ENCODE results near the gene PTPRU.

The PTPRU gene

DNA sequence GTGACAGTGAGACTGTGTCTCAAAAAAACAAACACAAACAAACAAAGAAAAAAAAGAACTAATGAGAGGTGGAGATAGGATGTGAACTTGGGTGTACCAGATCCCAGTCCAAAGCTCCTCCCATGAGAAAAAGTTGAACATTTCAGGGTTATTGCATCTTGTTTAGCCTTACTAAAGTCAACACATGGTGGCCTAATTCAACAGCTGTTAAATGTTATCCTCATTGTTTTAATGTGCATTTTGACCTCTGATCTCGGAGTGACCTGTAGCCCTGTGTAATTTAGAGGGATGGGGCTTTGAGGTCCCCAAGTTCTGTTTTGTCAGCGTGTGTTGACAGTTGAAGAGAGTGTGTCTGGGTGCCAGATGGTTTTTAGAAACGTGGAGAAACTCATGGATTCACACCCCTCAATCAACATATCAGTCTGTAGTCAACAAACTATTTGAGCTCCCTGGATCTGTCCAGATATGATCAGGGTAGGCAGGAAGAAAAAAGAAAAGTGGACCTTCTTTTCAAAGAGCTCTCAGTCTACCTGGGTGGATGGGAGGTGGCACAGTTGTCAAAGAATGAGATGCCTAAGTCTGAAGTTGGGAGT is 34.7 kb downstream of the PTPRU start:
- DNase-seq, result no peak

DNA sequence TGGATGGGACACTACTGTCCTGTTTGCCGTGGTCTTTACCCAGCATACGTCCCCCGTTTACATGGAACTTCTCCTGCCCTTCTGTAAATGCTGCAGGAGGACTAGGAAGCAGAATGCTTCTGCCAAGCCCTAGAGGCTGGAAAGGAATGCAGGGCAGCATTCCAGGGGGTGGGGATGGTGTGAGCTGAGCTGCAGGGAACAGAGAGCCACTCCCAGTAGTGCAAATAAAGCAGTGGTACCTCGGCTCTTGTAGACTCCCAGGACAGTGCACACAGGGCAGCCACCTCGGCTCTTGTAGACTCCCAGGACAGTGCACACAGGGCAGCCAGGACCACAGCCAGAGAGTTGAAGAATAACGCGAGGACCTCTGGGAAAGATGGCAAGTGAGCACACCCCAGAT is 35.4 kb downstream of the PTPRU start:
- no peak for DNase-seq

DNA sequence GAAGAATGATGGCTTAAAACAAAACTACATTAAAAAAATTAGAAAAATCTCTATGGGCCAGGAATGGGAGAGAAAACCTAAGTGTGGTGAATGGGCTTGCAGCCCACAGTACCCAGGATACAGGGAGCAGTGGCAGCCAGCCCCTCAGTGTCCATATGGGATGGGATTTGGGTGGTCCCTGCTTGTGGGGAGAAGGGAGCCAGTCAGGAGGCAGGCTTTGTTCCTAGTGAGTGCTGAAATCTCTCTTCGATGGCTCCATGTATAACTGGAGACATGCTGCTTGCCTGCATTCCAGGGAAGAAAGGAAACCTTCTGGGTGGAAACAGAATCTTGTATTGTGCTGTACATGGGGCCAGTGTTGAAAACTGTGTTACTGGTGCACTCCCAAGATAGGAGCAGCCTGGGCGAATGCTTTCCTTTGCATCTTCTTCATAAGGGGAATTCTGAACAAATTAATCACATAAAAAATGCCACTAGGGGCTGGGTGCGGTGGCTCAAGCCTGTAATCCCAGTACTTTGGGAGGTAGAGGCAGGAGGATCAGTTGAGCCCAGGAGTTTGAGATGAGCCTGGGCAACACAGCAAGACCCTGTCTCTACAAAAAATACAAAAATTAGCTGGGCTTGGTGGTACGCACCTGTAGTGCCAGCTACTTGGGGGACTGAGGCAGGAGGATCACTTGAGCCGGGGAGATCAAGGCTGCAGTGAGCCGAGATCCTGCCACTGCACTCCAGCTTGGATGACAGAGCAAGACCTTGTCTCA is 36.0 kb downstream of the PTPRU start:
- DNase-seq, result no peak

DNA sequence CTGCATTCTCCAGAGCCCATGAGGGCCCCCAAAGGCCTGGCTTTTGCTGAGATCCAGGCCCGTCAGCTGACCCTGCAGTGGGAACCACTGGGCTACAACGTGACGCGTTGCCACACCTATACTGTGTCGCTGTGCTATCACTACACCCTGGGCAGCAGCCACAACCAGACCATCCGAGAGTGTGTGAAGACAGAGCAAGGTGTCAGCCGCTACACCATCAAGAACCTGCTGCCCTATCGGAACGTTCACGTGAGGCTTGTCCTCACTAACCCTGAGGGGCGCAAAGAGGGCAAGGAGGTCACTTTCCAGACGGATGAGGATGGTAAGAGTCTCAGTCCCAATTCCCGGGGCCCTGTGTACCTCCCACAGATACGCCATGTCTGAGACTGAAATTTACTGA is 39.1 kb downstream of the PTPRU start:
- no peak for DNase-seq

DNA sequence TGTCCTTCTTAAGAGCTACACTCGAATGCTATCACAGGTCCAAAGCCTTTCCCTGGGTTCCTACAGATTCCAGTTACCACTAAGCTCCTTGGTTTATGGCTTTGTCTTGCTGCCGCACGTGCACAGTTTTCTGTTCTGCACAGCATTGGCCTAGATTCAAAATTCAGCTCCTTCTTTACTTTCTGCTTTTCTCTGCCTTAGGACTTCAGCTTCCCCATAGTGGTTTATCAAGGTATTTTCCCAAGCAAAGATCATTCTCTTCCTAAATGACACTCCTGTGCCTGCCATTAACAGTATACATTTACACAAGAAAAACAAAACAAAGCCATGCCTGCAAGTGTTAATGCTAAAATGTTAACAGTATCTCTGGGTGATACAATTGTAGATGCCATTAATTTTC is 41.8 kb downstream of the PTPRU start:
- DNase-seq, result no peak

DNA sequence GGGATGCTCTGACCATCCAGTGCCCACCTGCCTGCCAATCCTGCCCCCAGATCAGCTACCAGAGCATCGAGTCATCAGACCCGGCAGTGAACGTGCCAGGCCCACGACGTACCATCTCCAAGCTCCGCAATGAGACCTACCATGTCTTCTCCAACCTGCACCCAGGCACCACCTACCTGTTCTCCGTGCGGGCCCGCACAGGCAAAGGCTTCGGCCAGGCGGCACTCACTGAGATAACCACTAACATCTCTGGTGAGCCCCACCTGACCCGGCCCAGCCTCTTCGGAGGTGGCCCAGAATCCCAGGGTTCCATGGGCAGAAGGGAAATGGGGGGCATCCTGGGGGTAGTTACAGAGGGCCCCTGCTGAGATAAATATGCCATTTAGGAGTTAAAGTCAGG is 43.1 kb downstream of the PTPRU start:
- no peak for DNase-seq

DNA sequence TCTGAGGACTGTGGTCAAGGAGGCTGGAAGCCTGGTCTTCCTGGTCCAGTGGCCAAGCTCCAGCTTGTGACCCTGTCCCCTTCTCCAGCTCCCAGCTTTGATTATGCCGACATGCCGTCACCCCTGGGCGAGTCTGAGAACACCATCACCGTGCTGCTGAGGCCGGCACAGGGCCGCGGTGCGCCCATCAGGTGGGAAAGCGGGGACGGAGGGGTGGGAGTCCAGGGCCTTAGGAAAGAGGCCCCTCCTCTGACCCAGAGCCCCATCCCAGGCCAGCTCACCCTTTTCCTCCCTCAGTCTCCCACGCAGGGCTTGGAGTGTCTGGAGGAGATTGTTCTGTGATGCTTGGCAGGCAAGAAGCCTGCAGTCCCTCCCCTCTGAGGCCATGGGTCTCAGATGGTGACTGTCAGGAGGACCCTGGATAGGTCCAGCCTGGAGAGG is 43.6 kb downstream of the PTPRU start:
- DNase-seq, result no peak

DNA sequence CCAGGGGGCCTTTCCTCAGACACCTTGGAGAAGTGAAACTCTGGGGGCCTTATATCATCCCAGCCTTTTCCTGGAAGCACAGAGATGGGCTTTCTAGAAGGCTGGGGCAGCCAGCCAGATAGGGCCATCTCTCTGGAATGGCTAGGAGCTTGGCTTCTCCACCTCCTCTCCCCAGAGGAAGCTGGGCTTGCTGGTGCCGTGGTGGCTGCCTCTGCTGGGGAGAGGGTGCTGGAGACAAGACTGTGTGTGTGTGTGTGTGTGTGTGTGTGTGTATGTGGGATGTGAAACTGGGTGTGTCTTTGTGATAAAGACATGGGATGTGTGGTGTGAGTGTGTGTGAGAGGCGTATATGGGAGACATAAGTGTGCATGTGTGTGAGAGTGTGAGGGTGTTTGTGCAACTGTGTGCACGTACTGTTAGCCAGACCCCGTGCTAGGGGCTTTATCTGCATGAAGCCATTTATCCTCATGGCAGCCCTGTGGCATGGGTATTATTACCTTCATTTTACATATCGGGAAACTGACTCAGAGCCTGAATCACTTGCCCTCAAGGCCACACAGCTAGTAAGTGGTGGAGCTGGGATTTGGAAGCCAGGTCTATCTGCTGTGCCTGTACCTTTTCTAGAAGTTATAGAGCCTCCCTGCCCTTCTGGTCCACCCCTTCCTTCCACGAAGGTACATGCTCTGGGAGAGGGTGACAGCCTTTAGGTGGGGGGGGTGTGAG is 44.2 kb downstream of the PTPRU start:
- DNase-seq, result no peak

DNA sequence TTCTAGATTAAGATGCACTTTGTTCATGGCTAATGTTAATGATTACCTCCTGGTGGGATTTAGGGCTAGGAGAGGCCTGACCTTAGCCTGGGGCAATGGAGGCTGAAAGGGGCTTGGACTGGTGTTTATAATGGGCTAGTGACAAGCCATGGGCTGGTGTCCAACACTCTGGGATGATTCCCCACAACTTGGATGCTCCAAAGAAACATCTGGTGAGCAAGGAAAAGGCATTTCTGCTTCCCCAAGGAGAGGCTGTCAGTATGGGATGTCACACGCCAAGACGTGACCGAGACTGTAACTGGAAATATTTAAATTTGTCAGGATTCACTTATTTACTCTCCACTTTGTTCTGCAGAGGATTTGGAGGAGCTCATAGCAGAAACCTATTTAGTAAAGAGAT is 45.2 kb downstream of the PTPRU start:
- no peak for DNase-seq

DNA sequence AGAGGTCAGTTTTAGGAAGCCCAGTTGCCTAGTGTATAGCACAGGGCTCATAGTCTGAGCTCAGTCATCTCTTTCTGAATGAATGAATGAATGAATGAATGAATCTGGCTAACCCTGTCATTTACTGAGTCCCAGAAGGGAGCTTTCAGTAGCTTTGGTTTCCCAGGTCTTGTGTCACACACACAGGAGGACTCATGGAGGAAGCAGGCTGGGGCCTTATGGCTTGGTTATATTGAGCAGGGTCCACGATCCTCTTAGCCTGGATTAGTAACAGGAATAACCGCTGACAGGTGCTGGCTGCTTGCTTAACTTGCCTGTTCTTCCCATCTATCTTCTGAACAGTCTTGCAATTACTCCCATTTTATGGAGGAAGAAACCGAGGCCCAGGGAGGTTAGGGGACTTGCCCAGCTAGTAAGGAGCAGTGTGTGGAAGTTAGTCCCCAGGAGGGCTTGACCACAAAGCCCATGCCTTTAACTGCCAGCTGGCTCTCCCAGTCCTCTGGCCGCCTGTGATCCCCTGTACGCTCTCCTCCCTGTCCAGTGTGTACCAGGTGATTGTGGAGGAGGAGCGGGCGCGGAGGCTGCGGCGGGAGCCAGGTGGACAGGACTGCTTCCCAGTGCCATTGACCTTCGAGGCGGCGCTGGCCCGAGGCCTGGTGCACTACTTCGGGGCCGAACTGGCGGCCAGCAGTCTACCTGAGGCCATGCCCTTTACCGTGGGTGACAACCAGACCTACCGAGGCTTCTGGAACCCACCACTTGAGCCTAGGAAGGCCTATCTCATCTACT is 46.0 kb downstream of the PTPRU start:
- no peak for DNase-seq

DNA sequence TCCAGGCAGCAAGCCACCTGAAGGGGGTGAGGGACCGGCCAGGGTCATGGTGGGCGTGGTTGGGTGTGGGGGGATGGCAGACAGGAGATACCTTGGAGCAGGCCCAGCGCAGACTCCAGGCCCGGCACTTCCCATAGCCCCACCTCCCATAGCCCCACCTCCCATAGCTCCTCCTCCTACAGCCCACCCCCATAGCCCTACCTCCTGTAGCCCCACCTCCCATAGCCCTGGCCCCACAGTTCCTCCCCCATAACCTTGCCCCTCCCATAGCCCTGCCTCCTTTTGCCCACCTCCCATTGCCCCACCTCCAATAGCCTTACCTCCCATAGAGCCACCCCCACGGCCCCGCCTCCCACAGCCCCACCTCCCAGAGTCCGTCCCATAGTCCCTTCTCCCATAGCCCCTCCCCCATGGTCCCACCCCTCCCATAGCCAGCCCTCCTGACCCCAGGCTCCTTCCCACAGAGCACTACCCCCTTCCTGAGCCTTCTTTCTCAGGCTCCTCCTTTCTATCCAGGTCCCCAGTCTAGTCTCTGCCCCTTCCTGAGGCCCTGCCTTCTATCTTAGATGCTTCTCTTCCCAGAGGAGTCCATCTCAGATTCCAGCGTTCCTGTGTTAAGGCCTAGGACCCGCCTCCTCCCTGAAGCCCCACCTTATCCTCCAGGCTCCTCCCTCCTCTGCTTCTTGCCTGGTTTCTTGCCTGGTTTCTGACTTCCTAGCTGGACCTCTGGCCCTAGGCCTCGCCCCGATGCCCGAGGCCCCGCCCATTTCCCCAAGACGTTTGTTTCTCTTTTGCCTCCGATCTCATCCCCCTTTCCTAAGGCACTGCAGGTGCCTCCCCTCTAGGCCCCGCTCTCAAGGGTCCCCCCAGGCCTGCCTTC is 46.8 kb downstream of the PTPRU start:
- no peak for DNase-seq

DNA sequence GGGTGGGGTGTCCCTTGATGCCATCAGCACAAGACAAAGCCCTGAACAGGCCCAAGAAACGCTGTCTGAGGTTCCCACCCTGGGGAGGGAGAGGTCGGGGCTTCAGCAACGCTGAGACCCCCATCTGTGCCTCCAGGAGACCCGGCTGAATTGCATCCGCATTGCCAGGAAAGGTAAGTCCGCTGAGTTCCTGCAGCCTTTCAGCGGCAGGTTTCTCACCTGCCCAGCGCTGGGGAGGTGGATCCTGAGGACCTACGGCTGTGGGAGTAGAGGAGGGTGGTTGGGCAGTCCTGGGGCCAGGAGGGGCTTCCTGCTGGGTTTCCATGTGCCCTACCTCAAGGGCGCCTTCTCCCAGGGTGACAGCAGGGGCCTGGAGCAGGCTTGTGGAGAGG is 47.5 kb downstream of the PTPRU start:
- no peak for DNase-seq

DNA sequence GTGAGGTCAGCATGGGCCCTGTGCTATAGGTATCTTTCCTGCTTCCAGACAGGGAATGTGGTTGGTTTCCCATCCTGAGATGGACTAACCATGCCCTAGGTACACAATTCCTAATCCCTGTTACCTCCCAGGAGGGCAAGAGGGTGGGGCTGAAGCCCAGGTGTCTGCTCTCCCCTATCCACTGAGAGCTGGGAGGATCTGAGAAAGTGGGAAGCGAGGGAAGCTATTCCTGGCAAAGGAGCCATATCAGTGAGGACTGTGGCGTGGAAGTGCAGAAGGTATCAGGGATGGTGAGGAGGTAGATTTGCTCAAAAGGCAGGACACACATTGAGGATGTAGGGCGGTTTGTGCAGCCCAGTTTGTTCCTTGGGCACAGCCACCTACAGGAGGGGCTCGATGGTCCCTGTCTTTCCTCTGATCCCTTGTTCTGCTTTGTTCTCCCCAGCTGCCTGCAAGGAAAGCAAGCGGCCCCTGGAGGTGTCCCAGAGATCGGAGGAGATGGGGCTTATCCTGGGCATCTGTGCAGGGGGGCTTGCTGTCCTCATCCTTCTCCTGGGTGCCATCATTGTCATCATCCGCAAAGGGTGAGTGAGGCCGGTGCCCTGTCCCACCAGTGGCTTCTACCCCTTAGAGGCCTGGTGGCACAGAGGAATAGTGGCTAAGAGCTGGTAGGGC is 48.1 kb downstream of the PTPRU start:
- DNase-seq, result no peak

DNA sequence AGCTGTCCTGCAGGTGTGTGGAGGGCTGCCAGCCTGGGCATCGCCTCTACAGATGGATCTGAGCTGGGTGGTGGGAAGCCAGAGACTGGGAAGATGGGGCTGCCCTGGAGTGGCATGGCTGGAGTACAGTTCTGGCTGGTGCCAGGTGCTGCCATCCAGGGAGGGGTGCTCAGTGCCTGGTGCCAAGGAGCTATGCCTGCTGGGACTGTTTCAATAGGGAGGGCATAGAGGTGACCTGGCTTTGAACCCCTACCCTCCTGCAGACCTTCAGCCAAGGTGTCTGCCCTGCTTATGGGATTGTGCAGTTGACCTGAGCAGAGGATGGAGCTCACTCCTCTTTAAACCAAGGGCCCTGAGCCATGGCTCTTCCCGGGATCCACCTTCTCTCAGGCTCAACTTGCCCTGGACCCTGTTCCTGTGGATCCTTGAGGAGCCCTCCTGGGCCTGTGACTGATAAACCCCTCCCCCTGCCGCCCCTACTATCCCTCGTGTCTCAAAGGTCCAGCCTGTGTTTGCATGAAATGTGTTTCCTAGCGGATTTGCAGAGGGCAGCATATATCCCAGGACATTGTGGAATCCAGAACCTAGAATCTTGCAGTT is 48.7 kb downstream of the PTPRU start:
- DNase-seq, result no peak

DNA sequence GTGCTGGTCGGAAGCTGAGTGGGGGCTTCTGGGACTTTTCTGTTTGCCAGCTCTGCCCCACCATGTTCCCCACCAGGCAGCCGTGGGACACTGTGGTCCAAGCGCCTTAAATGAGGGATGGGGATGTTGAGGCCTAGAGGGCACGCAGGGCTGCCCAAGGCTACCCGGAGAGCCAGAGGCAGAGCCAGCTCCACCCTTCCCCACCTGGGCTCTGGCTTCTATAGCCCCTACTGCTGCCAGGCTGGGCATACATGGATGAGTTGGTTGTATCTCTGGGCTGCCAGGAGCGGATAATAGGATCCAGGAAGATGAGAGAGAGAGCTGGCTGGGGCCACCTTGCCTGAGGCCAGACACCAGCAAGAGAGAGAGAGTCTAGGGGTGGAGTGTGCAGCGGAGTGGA is 49.4 kb downstream of the PTPRU start:
- DNase-seq, result no peak

DNA sequence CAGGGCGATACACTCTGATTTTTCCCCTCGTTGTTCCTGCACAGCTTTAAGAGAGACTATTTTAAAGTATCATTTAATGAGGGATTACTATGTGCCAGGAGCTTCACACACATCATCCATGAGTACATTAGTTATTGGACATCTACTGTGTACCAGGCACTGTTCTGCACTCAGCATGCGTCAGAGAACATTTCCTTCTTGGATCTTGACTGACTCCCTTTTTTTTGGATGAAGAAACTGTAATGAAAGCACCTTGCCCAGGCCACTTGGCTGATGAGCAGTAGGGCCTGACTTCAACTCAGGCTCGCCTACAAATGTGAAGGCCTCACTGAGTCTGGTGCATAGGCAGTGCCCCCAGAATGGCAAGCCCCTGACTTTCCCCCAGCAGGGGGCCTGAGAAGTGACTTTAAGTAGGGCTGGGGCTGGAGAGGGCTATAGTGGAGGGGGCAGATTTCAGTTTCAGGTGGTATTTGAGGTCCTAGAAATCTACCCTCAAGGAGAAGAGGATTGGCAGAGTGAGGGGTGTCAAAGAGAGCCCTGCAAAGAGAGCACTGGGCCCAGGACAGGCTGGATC is 50.0 kb downstream of the PTPRU start:
- no peak for DNase-seq

DNA sequence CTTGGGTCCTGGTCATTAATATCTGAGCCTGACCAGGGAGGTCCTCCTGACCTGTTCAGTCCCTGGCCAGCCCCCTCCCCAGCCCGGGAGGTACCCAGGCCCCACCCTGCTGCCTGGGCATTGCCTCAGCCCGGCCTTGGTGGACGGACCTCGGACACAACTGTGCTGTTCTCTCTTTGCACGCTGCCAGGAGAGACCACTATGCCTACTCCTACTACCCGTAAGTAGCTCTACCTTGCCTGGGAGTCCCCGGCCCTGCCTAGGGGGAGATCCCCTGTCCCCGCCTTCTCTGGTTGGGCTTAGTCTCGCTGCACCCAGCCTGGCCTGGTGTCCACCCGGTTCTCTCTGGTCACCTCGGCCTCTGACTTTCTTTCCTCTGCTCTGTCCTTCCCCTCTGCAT is 53.2 kb downstream of the PTPRU start:
- no peak for DNase-seq

DNA sequence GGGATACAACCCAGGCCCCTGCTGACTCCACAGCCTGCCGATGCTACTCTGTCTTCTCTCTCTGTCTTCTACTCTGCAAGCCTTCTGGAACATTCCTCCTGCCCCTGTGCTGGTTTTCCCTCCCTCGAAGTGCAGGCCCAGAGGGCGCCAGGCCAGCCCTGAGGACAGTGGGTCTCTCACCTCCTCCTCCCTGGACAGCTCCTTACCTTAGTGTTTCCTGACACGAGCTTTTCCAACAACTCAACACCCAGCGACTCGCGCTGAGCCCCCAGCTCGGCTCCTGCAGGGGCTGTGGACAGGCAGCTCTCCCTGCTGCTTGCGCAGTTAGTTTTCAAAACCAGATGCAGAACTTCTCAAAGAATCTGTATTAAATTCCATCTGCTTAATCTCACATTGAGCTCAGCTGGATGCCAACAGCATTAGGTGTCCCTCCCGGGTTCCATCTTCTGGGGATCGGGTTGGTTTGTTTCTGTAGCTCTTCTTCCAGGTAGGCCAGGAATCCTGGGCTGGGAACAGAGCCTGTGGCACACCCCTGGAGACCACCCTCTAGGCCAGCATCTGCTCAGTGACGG is 54.2 kb downstream of the PTPRU start:
- no peak for DNase-seq

DNA sequence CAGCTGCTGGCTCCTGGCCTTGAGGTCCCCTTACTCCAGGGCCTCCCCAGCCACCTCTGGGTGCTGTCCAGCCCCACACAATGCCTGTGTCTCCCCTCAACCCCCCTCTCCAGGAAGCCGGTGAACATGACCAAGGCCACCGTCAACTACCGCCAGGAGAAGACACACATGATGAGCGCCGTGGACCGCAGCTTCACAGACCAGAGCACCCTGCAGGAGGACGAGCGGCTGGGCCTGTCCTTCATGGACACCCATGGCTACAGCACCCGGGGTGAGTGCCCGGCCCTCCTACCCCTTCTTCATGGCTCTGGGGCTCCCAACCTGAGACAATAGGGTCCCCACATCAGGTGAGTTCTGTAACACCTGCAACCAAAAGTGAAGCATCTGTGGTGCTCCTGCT is 55.4 kb downstream of the PTPRU start:
- no peak for DNase-seq

DNA sequence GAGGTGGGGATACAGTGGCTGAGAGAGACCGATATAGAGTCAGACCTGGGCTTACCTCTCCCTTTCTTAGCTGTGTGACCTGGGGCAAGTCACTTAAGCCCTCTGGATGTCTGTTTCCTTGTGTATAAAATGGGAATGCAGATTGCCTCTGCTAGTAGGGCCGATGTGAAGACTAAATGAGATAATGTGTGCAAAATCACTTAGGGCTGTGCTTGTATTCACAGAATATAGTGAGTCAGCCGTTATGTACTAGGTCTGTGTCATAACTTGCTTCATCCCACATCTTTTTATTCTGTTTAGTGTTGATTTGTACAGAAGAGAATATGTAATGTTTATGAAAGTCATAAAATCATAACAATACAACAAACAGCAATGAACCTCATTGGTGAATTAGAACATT is 56.0 kb downstream of the PTPRU start:
- no peak for DNase-seq

DNA sequence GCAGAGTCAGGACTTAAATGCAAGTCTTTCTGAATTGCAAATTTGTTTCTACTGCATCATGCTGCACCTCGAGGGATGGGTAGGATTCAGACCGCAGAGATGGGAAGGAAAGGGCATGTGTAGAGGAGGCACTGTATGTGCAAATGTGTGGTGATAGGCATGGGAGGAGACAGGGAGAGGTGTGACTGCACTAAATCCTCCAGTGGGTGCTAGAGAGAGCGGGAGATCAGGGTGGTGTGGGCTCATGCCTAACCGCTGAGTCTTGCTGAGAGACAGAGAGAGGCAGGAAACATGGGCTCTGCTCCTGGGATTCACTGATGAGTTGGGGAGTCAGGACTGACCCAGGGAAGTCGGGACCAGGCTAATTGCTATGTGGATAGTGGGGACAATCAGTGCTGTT is 61.1 kb downstream of the PTPRU start:
- DNase-seq, result no peak

Data from NCI-H446 treated with DMSO at 0.1 percent for 48 hours (cell line).